Ammon's horn (tissue), 1 donor: ENCODE data around the gene NRXN3.

Experiments
- DNase-seq: peaks from one replicate; pipeline ENCODE4 v3.0.0-alpha.2; 2016; ENCODE audit warnings: low spot score

The NRXN3 gene

DNA sequence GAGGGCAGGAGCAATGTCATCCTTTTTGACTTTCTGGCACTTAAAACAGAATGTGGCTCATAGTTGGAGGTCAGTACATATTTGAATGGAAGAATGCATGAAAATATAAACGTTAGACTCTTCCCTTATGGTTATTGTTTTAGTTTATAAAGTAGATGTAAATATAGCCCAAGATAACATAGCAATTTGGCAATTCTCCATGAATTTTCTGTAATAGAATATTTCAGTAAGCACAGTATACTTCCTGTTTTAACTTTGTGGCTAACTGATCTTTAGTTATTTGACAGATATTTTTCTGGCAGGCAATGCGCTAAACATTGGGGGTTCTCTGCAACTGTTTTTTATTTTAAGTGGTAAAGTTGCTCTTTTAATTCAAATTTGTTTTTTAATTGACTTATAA lies 763.0 kb downstream of the NRXN3 start:
- no peak for DNase-seq

DNA sequence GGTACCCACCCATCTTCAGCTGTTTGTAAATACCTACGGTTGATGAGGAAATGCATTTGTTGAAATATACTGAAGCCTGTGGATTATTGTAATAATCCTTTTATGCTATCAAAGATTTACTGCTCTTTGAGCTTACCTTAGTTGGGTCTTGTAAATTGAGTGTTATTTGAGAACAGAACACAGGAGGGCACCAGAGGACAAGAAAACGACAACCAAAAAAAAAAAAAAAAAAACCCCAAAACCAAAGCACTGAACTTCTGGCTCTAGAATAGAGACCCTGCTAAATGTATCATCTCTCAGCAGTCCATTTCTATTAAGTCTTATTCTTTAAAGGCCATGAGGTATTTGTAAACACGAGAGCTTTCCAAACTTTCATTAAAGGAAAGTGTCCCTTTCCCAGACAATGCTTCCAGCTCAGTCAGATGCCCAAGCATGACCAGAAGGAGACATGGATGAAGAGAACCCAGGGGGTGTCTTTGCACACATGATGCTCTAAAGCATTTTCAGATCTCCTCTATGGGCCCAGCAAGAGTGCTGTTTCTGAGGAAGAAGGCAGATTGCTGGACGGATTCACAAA lies 763.9 kb downstream of the NRXN3 start:
- peak; percentile 28 for DNase-seq

DNA sequence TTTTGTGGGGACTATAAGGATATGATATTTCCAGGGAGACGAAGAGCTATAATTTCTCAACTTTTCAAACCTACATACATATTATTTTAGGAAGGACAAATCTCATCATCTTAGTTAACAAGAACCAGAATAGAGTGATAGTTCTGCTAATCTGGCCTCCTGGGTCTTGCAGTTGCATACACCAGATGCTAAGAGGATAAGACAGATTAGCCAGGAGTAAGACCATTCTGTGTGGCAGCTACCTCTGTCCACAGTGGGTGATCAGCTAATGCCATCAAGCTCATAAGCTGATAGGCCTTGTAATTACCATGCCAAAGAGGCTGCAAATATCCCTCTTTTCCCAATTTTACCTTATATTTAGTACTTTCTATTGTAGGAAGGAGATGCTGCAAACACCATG lies 776.8 kb downstream of the NRXN3 start:
- no peak for DNase-seq

DNA sequence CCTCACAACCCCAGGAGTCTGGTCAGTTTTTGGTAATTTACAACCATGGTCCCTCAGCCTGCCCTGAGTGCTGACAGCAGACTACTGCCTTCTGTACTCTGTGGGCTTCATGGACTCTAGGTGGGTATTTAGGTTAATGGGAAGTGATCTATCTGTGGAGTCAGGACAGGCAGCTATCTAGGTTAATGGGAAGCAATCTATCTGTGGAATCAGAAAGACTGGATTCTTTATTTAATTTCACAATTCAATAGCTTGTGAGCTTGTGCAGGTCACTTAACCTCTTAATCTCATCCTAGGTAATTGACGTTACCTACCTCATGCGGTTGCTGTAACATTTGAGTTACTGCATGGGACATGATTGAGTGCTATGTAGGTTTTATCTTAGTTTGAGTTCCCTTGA lies 777.5 kb downstream of the NRXN3 start:
- no peak for DNase-seq

GRCh38 chr14:78950649-78951048 lies 780.5 kb downstream of the NRXN3 start:
- DNase-seq, result no peak

GRCh38 chr14:78951602-78952001 lies 781.4 kb downstream of the NRXN3 start:
- no peak for DNase-seq

- peak; percentile 87 for DNase-seq
Observed at GRCh38 chr14:78959674-78960264, 789.6 kb downstream of the NRXN3 start.

GRCh38 chr14:78967111-78967809 lies 797.1 kb downstream of the NRXN3 start:
- DNase-seq, result no peak

DNA sequence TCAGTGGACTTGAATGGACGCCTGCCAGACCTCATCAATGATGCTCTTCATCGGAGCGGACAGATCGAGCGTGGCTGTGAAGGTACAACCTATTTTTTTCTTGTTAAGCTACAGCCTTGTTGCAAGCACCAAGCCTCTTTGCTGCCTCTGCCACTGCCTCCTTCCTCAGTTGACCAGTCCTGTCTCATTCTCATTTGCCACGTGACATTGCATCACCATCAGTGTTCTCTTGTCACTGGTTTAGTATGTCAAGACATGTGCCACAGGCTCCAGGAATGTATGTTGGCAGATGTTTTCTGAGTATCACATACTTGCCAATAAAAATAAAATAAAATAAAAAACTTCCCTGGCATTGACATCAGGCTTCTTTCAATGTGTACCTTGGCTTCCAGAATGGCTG lies 798.1 kb downstream of the NRXN3 start:
- DNase-seq, result no peak

DNA sequence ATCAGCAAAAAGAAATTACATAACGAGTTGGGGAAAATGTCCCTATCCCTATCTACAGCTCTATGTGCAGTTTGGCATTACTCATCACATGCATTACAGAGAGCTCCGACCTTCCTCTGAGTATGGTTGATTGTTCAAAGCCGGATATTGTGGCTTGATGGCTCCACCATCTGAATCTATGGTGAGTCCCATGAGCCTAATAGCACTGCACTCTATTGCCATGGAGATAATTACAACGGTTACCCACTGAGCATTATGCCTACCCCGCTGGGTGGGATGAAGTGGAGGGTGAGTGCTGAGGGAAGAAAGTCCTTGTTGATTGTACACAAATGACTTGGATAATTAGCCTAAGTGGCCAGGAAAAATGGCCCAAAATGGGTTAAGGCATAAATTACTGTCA lies 800.5 kb downstream of the NRXN3 start:
- DNase-seq, result no peak

- DNase-seq, result no peak
Observed at GRCh38 chr14:78972440-78972839, 802.3 kb downstream of the NRXN3 start.

- no peak for DNase-seq
Observed at GRCh38 chr14:78974691-78975090, 804.5 kb downstream of the NRXN3 start.

- no peak for DNase-seq
Observed at GRCh38 chr14:78975734-78976133, 805.6 kb downstream of the NRXN3 start.

- peak; percentile 8 for DNase-seq
Observed at GRCh38 chr14:78978896-78979295, 808.7 kb downstream of the NRXN3 start.

GRCh38 chr14:78982551-78982950 lies 812.4 kb downstream of the NRXN3 start:
- DNase-seq, result no peak

- DNase-seq, result no peak
Observed at GRCh38 chr14:78983126-78983525, 813.0 kb downstream of the NRXN3 start.

DNA sequence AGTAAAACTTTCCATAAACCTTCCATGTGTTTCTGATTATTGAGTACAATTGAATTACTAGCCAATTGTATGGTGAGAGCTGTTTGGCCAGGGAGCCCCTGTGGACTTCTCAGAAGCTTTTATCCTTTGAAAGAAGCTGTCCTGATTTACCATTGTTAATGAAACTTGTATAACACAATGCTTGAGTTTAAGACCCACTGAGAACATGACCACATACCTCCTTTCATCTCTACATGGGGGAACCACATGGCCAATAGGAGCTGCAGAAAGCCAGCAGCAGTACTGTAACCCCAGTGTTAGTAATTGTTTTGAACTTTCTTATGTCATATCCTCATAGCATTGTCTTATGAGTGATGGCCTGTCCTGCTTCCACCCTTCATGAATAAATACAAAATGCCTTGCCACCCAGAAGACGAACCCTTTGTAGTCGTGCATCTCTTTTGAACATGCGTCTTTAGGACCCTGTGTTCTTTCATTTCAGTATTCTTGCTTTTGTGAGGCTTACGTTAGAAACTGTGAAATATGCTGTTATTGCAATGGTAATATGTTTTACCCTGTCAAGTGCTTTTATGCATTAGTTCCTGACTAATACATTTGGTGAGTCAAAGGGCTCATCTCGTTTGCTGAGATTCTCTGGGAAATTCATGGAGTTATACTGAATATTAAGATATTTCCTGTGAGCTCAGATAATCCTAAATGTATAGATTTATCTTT lies 815.7 kb downstream of the NRXN3 start:
- DNase-seq, result no peak

GRCh38 chr14:78986989-78987388 lies 816.8 kb downstream of the NRXN3 start:
- DNase-seq, result no peak

DNA sequence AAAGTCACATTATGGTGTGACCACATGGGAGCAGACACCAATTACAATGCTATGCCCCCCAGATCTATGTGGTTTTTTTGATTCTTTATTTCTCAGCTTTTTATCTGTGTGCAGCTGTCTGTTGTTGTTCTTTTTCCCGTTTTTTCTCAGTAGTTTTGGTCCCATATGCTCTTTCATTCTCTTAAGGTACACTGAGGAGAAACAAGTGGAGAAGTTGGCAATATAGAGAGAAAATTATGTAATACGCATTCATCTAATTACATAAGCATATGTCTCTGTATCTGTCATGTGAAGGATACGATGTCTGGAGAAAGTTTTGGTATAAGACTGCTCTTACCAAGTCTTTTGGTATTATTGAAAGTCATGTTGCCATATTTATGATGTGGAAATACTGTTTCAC lies 819.0 kb downstream of the NRXN3 start:
- DNase-seq, result no peak

DNA sequence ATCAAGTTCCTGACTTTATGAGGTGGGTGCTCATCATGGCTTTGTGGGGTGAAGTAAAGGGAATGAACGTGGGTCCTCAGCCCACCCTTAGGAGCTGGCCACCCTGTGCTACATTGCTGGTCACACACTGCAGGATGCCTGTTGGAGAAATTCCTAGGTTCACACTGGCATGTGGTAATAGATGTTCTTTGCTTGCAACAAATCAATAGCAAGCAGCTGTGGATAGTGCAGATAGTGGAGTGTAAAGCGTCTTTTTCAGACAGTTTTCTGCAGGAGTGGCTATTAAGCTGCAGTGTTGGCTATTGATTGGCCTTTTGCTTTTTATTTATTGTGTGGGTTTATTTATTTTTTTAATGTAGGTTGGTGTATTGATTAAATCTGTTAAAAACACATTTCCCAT lies 822.7 kb downstream of the NRXN3 start:
- DNase-seq, result no peak

DNA sequence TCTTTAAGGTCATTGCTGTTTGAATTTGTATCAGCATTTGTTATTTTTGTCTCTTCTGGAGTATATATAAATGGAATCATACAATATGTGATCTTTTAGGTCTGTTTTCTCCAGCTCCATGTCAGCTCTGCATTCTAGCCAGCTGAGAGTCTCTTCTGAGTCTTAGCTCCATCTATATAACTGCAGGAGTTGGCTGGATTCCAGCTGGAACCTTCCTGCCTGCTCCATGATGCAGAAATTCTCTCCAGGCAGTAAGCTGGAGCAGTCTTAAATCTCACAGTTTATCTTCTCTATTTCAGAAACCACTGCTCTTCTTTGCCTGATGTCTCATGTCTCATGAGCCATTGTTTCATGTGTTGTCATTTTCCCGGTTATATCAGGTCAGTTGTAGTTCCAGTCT lies 827.6 kb downstream of the NRXN3 start:
- DNase-seq, result peak; percentile 9

DNA sequence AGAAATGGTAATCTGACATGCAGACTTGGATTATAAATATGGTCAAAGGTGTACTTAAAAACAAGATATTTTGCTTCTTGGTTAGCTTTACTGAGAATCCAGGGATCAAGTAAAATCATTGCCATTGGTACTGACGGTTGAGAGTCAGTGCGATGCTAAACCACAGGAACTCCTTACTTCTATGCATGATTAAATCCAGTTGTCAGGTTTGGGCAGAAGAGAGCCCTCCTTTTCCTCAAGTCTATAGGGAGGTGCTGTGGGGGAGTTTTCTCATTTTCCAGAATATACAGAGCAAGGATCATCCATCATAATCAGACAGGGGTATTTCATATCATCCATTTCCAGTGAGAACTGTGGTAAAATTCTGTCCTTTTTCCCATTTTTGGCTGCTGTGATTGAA lies 839.1 kb downstream of the NRXN3 start:
- DNase-seq, result no peak
